LoVo (cell line): ENCODE results near the gene CLEC1A.

Source experiments
- DNase-seq: peaks from one replicate; pipeline ENCODE4 v3.0.0-alpha.2; 2016; ENCODE audit warnings: low spot score

CLEC1A gene

GRCh38 chr12:10098791-10099190 lies at the start of gene CLEC1A:
Gene CLEC1A, minus strand, starts transcription at chr12:10098985. Its CDS starts 63 bp downstream, at chr12:10098922.
- no peak for DNase-seq

DNA sequence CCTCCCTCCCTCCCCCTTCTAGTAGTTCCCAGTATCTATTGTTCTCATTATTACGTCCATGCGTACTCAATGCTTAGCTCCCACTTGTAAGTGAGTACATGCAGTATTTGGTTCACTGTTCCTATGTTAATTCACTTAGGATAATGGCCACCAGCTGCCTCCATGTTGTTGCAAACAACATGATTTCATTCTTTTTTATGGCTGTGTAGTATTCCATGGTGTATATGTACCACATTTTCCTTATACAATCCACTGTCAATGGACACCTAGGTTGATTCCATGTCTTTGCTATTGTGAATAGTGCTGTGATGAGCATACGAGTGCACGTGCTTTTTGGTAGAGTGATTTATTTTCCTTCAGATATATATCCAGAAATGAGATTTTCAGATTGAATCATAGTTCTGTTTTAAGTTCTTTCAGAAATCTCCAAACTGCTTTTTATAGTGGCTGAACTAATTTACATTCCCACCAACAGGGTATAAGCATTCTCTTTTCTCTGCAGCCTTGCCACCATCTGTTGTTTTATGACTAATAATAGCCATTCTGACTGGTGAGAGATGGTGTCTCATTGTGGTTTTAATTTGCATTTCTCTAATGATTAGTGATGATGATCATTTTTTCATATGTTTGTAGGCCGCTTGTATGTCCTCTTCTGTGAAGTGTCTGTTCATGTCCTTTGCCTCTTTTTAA lies 49.1 kb upstream of the CLEC1A start:
- DNase-seq, result no peak

DNA sequence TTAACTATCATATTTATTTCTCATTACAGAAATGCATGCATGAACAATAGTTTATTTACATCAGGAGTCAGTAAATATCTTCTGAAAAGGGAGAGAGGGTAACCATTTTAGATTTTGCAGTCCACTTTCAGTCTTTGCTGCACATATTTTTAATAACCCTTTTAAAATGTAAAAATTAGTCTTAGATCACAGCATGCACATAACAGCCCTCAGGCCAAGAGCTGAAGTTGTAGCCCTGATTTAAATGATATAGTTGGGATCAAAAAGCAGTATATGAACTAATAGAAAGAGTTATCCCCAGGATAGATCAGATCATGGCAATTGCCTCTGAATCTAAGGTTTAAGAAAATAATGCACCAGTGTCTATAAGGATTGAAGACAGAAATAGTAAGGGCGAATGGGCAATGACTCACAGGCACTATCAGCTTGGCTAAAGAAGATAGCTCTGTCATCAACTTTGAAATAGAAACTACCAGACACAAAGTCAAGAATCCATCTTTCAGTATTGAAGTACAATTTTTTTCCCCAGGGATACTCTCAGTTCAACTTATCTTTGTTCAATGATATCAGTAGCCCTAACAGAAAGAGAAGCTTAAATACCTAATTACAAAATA lies 44.3 kb upstream of the CLEC1A start:
- DNase-seq, result no peak

DNA sequence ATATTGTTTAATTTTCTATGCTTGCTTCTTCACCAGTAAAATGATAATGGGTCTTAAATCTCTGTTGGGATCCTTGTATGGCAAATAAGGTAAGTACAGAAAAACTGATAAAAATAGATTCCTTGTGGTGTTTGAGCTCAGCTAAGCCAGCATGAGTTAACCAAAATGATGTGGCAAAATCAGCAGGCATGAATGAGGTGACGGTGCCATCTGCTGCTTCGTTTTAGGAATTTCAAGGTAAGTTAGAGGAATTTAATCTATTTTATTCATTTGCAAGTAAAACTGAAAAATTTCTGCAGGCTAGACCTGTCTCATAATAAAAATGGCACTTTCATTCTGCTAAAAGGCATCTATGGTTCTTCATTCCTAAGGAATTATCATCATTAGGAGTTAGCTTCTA lies 41.2 kb upstream of the CLEC1A start:
- DNase-seq, result peak; percentile 44

GRCh38 chr12:10136637-10137205 lies 37.9 kb upstream of the CLEC1A start:
- no peak for DNase-seq

- no peak for DNase-seq
Observed at GRCh38 chr12:10135126-10135525, 36.3 kb upstream of the CLEC1A start.

DNA sequence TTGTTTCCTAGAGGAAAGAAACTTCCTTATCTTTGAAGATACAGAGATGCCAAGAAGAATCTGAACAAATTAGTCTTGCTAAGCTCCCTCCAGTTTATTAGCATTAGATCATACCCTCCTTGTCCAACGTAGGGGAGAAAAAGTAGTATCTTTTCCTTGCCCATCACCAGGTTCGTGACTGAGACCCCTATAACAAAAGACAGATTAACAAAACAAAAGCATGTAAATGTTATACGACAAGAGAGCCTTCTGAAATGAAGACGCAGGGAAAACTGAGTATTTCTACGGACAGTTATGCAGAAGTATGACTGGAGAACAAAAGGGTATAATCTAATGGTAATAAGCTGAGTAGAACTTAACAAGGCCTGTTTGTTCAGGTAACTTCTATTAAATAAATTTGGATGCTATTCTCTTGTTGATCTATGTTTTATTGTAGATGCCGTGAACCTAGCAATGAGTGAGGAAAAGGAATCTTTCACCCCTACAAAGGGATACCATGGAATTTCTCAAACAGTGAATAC lies 34.1 kb upstream of the CLEC1A start:
- no peak for DNase-seq

DNA sequence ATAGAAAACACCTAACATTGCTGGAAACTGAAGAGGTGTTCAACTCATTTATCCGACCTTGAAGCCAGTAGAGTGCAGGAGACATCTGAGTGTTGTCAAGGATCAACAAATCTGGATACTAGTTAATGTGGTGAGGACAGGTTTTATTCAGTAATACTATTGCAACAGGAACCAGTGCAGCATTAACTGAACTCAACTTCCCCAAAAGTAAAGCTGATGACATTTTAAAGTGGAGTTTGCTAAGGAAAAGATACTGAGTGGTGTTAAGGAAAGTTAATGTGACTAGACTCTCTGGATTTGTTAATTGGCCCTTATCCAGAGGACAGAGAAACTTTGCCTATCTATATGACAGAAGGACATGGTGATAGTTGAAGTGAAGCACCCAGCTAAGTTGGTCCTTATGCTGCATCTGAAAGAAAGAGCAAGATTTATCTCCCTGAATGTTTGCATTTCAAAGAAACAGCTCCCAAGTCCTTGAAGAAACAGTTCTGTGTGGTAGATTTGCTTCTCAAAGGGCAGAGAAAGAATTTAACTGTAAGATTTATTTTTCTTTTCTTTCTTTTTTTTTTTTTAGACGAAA lies 32.4 kb upstream of the CLEC1A start:
- DNase-seq, result no peak

- no peak for DNase-seq
Observed at GRCh38 chr12:10130042-10130441, 31.3 kb upstream of the CLEC1A start, which contains the start of gene CLEC7A. Gene CLEC7A, minus strand, starts transcription at chr12:10130199. Its CDS starts 117 bp downstream, at chr12:10130082.

DNA sequence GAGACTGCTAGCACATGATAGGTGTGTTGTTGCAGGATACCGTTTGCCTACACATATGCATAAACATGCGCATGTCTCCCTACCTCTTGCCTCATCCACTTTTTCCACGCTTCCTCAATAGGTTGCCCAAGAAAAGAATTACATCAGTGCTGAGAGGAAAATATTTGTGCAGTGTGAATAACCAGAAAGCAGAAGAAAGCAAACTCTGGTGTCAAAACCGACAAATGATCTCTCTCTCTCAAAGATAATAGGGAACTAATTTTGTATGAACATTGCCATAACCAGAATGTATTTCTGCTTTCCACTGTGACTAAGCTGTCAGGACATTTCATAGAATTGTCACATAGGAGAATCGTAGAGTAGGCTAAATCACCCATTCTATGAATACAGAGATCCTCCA lies 29.9 kb upstream of the CLEC1A start:
- DNase-seq, result no peak

DNA sequence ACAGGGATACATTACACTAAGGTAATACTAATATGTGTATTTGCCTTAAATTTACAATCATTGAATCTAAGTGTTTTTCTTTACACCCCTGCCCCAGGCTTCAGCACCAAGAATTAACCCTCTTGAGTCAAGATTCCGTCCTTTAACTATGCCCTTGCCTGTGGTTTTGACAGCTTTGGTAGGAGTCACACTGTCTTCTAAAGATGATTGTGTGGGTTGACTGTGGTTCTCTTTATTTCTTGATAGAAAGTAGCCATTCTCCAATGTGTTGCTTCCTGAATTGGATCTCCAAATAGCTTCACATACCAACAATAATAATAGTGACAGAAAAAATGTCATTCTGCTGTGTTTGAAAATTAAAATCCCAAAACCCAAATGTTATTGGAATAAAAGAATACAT lies 27.6 kb upstream of the CLEC1A start:
- DNase-seq, result no peak

DNA sequence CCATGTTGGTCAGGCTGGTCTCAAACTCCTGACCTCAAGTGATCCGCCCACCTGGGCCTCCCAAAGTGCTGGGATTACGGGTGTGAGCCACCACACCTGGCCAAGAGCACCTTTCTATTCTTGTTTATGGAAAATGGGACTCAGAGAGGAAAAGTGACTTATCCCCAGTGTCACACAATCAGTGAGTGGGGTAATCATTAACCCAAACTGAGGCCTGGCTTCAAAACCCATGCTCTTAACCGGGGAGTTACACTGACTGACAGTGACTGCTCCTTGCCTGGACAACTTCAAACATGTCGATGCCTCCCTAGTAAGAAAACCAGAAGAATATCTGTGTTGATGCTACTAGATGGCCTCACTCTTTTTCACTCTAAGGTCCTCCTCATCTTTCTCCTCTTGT lies 23.9 kb upstream of the CLEC1A start:
- DNase-seq, result no peak

- no peak for DNase-seq
Observed at GRCh38 chr12:10121278-10121677, 22.5 kb upstream of the CLEC1A start.

DNA sequence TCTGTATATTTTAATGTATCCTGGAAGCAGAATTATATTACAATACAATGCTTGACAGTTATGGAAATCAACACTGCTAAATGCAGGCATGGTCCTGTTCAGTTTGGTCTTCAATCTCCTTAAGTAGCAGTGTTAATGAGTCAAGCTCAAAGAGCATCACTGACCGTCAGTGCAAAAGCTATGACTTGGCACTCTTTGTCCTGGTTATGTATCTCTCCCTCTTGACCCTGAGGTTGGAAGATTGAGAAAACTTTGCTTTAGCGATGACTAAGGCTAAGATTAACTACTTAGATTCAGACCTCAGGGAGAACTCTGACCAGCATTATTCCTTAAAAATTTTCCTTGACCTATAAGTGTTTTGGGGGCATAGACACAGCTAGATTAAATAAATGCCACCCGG lies 20.3 kb upstream of the CLEC1A start:
- DNase-seq, result no peak

GRCh38 chr12:10115890-10116289 lies 17.1 kb upstream of the CLEC1A start:
- DNase-seq, result no peak

DNA sequence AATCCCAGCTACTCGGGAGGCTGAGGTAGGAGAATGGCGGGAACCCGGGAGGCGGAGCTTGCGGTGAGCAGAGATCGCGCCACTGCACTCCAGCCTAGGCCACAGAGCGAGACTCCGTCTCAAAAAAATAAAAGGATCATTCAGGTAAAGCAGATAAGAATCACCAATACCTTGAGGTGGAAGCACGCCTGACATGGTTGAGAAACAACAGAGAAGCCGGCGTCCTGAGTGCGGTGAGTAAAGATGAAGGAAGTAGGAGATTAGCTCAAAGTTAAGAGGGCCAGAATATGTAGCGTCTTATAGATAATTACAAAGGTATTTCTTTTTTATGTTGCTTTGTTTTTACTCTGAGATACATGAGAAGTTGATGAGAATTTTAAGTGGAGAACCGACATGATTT lies 16.5 kb upstream of the CLEC1A start:
- DNase-seq, result no peak

DNA sequence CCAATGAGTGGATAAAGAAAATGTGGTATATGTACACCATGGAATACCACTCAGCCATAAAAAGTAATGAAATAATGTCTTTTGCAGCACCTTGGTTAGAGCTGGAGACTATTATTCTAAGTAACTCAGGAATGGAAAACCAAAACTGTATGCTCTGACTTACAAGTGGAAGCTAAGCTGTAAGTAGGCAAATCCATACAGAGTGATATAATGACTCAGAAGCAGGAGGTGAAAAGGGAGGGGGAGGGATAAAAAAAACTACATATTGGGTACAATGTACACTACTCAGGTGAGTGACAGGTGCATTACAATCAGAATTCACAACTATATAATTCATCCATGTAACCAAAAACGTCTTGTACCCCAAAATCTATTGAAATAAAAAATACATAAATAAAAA lies 15.1 kb upstream of the CLEC1A start:
- DNase-seq, result no peak

- no peak for DNase-seq
Observed at GRCh38 chr12:10113075-10113474, 14.3 kb upstream of the CLEC1A start.

GRCh38 chr12:10111451-10111850 lies 12.7 kb upstream of the CLEC1A start:
- DNase-seq, result no peak

DNA sequence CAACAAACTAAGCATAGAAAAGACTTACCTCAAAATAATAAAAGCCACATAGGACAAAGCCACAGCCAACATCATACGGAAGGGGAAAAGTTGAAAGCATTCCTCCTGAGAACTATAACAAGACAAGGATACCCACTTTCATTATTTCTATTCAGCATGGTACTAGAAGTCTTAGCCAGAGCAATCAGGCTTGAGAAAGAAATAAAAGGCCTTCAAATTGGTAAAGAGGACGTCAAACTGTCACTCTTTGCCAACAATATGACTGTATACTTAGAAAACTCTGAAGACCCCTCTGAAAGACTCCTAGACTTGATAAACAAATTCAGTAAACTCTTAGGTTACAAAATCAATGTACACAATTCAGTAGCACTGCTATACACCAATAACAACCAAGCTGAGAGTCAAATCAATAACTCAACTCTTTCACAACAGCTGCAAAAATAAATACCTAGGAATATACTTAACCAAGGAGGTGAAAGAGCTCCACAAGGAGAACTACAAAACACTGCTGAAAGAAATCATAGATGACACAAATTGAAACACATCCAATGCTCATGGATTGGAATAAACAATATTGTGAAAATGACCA lies 11.6 kb upstream of the CLEC1A start:
- no peak for DNase-seq

DNA sequence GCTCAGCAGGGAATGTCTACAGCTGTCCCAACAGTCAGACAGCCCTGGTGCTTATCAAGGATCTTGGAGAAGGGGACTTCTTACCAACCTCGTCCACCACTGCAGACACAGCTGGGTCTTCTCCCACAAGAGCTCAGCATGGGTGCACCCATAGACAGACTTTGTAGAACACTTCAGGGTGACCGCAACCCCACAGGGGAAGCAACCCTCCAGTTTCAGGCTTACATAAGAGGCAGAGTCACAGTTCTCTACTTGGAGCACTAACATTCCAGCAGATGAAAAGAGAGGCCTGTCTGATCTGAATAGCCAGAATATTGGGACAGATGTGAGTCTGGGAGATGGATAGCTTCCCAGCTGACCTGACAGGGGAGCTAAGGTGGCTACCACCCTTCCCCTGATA lies 3.5 kb upstream of the CLEC1A start:
- DNase-seq, result no peak

DNA sequence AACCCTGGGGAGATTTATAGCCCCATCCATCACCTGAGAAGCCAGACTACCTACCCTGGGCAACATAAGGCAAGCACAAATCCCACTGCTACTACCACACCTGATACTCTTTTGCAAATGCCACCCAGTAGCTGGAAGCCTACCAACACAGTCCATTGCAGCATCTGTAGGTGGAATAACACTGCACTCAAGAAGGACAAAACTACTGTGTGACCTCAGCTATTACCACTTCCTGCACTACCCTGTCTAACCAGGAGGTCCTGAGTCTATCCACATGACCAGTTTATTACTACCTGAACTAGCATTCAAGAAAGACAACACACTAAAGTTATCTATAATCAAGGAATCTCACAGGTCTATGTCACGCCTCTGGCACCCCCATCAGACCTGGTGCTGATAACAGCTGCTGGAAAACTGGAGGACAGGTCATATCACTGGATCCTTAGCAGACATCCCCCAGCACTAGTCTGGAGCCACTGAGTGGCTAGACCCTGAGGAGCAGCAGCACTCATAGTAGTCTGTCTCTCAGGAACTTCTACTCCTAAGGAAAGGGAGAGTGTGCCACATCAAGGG lies 2.9 kb upstream of the CLEC1A start:
- no peak for DNase-seq
